HG03135 (cell line): Measurements from ENCODE around the gene CLEC1A.

Source experiments
- ATAC-seq: cut with Tn5 transposase; IDR thresholded peaks from one replicate; pipeline ENCODE4 v1.9.1; 2021; ENCODE audit warnings: mild to moderate bottlenecking, moderate library complexity; ENCODE audit not compliant: unreplicated experiment

CLEC1A gene

GRCh38 chr12:10101648-10102220 lies 2.9 kb upstream of the CLEC1A start:
- no peak for ATAC-seq

GRCh38 chr12:10101042-10101579 lies 2.3 kb upstream of the CLEC1A start:
- ATAC-seq = no peak

- no peak for ATAC-seq
Measured at GRCh38 chr12:10097521-10097920, 1.3 kb downstream of the CLEC1A start.

GRCh38 chr12:10095971-10096370 lies 2.8 kb downstream of the CLEC1A start:
- no peak for ATAC-seq

DNA sequence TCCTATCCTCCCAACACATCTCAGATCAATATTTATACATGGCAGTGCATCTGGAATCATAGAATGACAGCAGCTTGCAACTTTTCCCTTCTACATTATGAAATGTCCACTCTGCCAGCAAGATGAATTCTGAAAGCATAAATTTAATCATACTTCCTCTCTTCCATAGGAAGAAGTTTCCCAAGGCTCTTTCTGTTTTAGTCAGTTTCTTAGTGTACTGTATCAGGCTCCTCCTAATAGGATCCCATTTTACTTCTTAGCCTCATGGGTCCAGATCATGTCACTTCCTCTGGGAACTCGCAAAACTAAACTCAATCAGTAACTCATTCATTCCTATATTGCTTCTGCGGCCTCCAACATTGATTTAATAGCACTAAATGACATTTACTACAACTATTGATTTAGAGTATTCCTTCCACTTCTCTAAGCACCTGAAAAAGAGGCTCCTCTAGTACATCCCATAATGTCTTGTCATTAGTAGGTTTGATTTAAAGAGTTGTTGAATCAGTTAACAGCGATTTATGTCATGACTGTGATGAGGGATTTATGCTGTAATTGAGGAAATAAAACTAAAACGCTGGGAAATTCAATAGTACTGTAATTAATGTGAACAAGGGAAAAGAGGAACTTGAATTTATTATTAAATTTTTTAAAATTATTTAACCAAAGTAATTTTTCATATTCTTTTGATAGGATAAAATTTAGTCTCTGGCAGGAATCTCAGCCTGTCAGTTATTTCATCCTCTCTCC lies 4.0 kb downstream of the CLEC1A start:
- ATAC-seq = no peak

GRCh38 chr12:10088955-10089900 lies 9.6 kb downstream of the CLEC1A start:
- no peak for ATAC-seq

DNA sequence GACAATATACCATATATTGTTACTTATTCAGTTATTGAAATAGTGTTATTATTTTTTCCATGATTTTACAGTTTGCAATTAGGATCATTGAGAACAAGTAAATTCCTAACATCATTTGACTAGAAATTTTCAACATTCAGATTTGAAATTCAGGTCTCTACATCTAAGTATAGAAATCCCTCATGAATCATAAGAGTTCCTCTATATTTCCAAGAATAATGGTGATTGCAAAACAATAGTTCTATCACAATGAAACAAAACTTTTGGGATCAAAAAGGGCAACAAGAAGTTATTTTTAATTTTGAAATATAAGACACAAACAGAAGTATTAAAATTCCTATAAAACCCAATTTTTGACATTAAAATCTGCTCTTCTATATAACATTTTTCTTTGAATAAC lies 10.8 kb downstream of the CLEC1A start:
- ATAC-seq = no peak

DNA sequence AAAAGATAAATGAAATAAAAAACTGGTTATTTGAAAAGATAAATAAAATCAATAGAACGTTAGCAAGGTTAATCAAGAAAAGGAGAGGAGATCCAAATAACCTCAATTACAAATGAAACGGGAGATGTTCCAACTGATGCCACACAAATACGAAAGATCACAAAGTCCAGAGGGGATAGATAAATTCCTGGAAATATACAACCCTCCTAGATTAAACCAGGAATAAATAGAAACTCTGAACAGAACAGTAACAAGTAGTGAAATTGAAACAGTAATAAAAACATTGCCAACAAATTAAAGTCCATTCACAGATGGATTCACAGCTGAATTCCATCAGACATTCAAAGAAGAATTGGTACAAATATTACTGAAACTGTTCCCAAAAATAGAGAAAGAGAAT lies 12.4 kb downstream of the CLEC1A start:
- no peak for ATAC-seq

DNA sequence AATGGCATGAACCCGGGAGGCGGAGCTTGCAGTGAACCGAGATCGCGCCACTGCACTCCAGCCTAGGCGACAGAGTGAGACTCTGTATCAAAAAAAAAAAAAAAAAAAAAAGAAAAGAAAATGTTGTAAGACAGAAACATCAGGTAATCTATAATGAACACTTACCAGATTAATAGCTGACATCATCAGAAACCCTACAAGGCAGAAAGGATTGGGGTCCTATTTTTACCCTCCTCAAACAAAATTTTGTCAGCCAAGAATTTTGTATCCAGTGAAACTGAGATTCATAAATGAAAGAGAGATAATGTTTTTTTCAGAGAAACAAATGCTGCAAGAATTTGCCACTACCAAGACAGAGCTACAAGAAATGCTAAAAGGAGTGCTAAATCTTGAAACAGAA lies 14.1 kb downstream of the CLEC1A start:
- ATAC-seq = no peak

- no peak for ATAC-seq
Measured at GRCh38 chr12:10082117-10082874, 16.5 kb downstream of the CLEC1A start.

GRCh38 chr12:10075451-10075850 lies 23.3 kb downstream of the CLEC1A start:
- ATAC-seq = no peak

DNA sequence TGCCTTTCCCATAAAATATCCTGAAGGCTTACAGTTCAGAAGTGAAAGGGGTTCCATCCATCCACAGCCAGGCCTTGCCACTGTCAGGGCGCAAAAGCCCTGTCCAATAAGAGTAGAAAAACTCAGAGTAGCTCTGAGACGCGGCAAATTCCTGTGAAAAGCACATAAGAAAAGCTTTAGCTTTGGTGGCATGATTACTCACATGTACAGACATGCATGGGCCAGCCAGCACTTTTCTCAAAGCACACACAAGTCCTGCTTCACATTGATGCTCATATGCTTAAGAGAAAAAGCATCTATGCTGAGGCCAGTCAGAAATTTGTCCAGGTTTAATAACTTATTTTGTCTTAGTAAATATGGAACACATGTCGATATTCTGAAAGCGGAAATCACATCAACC lies 25.5 kb downstream of the CLEC1A start:
- ATAC-seq = no peak

GRCh38 chr12:10072131-10072530 lies 26.7 kb downstream of the CLEC1A start:
- ATAC-seq = no peak

DNA sequence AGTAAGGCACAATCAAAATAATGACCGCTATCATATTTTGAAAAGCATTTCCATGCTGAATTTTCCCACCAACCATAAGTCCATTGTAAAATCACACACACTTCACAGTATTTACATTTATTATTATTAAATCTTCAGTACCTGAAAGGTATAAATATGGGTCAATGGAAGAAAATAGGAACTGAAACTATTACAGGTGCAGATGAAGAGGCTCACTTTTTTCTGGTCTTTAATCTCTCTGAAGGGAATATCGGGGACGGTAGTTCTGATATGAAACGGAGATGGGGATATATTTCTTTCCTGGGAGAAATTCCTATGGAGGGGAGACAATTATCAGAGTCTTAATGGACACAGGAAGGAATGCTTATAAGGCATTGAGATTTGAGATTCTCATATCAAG lies 28.4 kb downstream of the CLEC1A start:
- ATAC-seq = no peak

- ATAC-seq = no peak
Measured at GRCh38 chr12:10069976-10070375, 28.8 kb downstream of the CLEC1A start.

DNA sequence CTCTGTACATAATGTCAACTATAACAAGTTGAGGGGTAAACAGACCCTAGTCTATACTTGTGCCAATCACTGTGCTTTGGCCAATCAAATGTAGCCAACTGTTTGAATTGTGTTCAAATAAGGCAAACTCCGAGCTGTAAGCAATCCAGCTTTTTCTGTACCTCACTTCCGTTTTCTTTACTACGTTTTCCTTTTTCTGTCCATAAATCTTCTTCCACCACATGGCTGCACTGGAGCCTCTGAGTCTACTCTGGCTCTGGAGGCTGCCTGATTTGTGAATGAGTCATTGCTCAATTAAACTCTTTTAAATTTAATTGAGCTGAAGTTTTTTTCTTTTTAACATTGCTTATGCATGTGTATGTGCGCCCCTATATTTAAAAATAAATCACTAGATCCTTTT lies 29.7 kb downstream of the CLEC1A start:
- ATAC-seq = no peak

- no peak for ATAC-seq
Measured at GRCh38 chr12:10068644-10069043, 30.1 kb downstream of the CLEC1A start.

GRCh38 chr12:10067942-10068341 lies 30.8 kb downstream of the CLEC1A start:
- no peak for ATAC-seq

DNA sequence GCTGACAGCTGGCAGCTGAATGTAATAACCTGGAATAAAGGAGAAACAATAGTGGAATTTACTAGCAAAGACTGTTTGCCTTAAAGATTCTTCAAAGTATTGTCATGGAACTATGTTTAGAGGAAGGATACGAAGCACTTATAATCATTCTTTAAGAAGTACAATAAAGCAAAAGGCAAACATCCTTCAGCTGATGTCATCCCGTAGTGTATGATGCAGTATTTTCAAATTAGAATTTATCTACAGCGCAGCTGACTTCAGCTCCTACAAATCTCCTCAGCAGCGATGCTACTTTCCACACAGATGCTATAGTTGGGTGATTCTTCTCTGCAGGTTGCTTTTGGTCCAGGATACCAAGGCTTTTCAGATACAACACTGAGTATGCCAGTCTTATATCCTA lies 31.5 kb downstream of the CLEC1A start:
- no peak for ATAC-seq

DNA sequence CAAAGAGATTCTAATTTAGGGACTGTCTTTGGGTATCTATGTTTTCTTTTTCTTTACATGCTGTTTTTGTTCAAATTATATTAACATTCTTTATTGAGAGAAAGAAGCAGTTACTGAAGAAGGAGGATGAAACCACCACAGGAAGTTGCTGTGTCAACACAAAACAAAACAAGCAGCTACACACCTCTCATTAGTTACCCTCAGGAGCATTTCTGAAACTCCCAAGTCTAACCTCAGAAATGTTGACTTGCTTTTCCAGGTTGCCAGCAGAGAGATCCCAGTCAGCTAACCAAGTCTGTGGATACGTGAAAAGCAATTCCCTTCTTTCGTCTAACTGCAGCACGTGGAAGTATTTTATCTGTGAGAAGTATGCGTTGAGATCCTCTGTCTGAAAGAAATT lies 33.5 kb downstream of the CLEC1A start:
- no peak for ATAC-seq

GRCh38 chr12:10058387-10058786 lies 40.4 kb downstream of the CLEC1A start:
- no peak for ATAC-seq
